NCI-H2171 (cell line): ENCODE measurements around the gene MS4A4E.
"Not testable (repeated sequence)": the region's sequence is repeated elsewhere in the genome, so short reads cannot be mapped to it uniquely, and the experiment has no call there.

Experiments used
- DNase-seq: peaks from one replicate; lab custom pipeline; 2025; lab: John Stamatoyannopoulos, UW

Gene MS4A4E

DNA sequence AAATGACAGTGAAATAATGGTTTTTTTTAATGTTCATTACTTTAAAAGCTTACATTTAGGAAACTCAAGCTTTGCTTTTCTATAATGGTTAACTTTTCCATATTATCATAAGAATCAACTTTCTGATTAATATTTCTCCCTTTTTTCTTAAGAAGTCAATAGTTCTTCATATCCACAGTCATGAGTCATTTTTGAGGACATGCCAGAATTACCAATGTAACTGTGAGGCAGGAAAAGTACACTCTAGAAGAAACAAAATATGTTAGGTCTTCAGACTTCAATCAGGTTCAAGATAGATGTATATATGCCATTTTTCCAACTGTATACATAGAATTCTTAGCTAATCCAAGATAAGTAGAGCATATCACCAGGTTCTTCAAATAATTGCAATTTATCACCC, 70.9 kb downstream of the MS4A4E start:
- DNase-seq: no peak

DNA sequence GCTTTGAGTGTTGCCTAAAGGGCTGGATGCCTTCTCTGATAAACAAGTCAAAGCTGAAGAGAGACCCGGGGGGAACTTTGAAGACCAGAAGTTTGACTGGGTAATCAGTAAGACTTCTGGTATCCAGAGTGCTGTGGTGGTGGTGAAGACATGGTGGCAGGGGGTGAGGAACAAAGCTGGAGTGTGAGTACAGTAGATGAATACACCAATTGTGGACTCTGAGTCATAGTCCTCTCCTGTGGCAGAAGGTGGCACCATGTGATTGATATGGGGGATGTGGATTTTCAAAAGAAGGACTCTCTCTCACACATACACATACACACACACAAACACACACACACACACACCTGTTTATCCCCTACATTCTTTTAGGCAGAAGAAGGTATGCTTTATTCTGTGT, 72.4 kb downstream of the MS4A4E start:
- DNase-seq: no peak

DNA sequence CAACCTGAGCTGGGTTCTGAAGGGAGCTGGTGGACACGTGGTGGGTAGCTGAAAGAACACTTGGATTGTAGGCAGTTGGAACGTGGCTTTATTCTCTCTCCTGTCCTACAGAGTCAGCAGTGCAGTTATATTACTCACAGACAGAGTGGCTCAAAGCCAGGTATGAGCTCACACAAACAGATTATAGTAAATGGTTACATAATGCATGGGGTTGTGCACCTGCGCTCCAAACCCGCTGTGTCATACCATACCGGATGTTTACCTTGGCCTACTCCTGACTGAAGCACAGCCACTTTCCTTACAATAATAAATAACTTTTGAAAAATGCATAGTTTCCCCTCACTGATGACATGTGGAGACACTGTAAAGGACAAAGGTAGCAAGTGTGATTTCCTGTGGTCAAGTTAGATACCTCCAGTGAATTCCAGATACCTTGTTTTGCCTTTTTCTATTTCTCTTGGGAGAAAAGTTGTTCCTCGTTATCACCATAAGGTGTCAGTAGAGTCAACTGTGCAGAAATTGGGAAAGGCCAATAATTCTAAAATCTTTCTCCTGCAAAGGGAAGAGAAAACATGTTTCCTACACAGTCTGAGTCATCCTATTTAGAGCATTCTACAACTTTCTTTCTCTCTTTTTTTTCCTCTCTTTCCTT, 73.5 kb downstream of the MS4A4E start:
- DNase-seq: no peak

DNA sequence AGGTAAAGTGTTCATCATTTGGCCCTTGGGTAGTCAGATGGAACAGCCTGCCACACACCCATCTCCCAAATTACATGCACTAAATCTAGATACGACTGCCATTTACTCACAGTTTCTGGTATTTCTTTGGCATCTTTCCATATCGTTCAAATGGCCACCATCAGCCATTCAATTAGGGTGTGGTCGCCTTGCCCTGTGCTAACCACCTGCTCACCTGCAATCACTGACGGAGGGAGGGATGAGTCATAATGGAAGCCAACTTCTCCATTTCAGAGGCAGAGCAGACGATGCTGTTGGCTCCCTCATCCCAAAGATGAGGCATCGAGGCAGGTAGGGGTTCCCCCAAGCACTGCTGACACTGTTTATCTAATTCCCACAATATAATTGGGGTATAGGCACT, 74.6 kb downstream of the MS4A4E start:
- no peak for DNase-seq

DNA sequence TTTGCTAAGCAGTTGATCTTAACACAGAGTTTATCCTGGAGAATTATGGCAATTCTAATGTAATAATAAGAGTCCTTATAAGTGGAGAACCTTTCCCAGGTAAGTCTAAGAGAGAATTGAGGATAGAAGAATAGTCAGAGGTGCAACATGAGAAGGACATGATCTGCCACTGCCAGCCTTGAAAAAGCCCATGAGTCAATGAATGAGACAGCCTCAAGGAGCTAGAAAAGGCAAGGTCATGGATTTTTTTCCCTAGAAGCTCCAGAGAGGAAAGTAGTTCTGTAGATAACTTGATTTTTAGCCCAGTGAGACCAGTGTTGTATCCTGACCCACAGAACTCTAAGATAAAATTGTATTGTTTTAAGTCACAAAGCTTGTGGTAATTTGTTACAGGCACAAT, 77.0 kb downstream of the MS4A4E start:
- no peak for DNase-seq

DNA sequence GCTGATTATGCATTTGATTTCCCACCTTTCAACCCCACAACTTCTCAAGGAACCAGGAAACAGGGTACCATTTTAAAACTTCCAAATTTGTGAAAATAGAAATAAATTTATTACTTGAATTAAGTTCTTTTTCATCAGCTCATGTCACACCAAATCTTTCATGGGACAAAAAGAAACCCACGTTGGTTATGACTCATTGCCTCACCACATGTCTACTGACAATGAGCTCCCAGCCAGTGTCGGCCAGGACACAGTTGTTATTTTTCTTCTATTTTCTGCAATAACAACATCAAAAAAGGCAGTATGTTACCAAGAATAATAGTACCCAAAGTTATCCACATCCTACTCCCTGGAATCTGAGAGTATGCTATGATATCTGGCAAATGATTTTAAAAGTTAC, 77.4 kb downstream of the MS4A4E start:
- no peak for DNase-seq

DNA sequence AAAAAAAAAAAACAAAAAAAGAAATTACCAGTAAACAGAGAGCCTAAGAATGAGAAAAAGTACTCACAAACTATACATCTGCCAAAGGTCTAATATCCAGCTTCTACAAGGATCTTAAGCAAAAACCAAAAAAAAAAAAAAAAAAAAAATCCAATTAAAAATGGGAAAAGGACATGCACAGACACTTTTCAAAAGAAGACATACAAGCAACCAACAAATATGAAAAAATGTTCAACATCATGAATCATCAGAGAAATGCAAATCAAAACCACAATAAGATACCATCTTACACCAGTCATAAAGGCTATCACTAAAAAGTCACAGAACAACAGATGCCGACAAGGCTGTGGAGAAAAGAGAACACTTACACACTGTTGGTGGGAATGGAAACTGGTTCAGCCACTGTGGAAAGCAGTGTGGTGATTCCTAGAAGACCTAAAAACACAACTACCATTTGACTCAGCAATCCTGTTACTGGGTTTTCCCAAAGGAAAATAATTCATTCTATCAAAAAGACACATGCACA, 78.3 kb downstream of the MS4A4E start:
- DNase-seq: no peak

DNA sequence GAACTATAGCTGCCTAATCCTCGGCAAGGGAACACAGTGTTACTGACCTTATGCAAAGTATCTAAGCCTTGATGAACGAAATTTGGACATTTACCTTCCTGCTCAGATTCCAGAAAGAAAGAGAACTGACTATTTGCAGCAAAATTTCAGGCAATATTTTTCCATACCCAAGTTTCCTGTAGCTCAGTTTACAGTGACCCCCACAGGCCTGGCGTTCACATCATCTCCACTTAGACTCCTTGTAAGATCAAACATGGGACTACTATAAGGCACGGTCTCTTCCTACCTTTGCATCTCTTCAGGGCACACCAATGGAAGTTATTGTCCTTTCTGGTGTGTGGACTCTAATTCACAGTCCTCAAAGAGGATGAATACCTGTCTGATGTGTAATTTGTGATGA, 81.2 kb downstream of the MS4A4E start:
- DNase-seq: no peak

DNA sequence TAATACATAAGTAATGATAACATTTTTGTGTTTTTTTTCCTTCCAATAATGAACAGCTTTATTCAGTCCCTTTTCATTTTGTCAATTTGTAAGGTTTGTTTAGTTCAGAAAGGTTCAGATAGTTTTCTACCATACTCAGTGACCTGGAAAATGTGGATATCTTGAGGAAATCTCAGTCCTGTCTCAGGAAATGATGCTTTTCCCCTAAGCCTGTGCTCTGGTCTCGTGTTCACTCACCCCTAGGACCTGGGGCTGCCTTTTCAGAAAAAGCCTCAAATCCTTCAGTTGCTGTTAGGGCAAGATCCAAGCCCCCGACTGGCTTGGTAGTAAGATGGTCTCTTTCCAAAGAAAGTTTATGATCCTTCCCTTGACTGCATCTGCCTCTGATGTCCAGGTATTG, 81.8 kb downstream of the MS4A4E start:
- DNase-seq: no peak

DNA sequence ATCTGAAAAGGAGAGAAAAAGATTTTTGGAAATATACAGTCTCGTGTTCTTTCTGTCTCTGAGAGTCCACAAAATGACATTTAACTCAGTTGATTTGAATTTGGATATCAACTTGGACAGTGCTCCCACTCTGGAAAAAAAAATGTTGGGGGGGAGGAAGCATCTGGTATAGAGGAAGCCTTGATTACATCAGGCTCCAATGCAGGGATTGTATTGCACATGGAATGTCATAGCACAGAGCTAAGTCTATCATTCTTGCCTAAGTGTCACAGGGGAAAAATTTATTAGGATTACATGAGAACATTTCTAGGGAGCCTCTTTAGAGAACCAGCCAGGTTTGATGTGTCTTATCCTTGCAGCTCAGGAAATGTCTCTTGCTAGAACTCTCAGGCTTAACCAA, 83.1 kb downstream of the MS4A4E start:
- no peak for DNase-seq

DNA sequence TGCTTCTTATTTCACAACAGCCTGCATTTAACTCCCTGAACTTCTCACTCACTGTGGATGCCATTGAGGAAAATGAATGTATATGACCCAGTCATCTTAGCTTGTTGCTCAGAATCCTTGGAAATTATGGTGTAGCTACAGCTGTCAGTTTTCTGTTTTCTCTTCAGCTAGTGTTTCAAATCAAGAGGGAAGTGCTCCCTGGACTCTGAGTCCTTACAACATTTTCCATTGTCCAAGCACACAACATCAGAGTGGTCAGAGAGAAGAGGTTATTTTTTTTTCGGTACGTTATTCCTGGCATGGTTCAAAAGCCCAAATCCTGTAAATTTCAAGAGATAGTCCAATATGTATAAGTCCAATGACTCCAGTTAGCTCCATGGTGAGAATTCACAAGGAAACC, 83.7 kb downstream of the MS4A4E start:
- DNase-seq: no peak

DNA sequence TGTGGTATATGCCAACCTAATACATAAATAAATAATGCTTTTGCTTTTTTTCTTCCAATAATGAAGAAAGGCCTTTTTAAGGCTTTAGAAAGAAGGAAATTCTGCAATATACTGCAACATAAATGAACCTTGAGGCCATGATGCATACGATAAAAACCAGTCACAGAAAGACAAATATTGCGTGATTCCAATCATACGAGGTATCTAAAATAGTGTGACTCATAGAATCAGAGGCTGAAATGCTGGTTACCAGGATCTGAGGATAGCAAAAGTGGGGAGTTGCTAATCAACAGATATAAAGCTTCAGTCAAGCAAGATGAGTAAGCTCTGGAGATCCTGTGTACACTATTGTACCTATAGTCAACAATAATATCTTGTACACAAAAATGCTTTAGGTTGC, 84.3 kb downstream of the MS4A4E start:
- no peak for DNase-seq

DNA sequence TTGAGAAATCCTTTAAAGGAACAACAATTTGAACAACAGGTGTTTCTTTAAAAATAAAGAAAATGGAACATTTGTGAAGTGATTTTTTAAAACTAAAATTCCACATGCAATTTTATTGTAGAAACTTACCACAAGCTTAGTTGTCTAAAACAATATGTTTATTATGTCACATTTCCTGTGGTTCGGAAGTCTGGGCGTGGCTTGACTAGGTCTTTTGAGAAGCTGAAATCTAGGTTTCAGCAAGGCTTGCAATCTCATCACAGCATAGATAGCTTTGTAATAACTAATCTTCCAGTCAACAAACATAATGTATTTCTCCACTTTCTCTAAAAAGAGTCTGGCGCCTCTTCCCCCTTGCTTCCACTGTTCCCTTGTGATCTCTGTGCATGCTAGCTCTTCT, 87.0 kb downstream of the MS4A4E start:
- no peak for DNase-seq

DNA sequence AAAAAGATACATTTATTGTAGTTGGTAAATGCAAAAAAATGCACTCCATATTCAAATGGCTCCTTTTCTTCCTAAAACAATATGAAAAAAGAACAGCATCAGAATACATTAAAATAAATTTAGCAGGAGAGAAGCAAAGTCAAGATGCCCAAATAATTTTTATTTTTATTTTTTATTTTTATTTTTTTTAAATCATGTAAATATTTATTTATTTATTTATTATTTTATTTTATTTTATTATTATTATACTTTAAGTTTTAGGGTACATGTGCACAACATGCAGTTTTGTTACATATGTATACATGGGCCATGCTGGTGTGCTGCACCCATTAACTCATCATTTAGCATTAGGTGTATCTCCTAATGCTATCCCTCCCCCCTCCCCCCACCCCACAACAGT, 90.2 kb downstream of the MS4A4E start:
- DNase-seq: not testable (repeated sequence)

DNA sequence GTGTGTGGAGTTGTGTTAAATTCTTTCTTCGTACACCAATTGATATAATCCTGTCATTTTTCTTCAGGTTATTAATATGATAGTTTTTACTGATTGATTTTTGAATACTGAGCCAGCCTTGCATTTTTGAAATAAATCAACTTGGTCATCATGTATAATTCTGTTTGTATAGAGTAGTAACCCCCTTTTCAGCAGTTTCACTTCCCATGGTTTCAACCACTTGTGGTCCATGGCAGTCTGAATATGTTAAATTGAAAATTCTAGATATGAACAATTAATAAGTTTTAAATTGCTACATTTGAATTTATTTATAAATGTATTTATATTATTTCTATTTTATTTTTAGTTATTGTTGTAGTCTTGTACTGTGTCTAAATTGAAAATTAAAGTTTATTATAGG, 92.7 kb downstream of the MS4A4E start:
- no peak for DNase-seq
